IMR-90 (cell line): ENCODE results near the gene TFEB. TPM values are rescaled to one million over a fixed set of nuclear protein-coding genes. Genes with fewer than 3 reads are reported as not detected.

ENCODE experiments used
- ATAC-seq: fragments of 200-7000 bp; cut with Tn5 transposase; 2 replicates; pipeline ENCODE4 v1.9.1; 2020; ENCODE audit warnings: low read depth, mild to moderate bottlenecking, moderate library complexity
- BruUV-seq: library from RNA; stranded (reverse); fragments of 400-500 nt; replicated peaks from 2 replicates; lab custom pipeline; 2021; lab: Mats Ljungman, UMichigan
- CTCF ChIA-PET: fragments of 300-600 bp; formaldehyde crosslinking; extraction: SDS; loops from one replicate; lab custom pipeline; 2021; ENCODE audit warnings: antibody characterized with exemption; lab: Yijun Ruan, JAX
- POLR2A ChIA-PET: fragments of 300-600 bp; sonication (Branson Sonifier 250); formaldehyde crosslinking; loops from one replicate; lab custom pipeline; 2022; ENCODE audit warnings: antibody characterized with exemption; ENCODE audit not compliant: unreplicated experiment; lab: Charles Lee
- DNase-seq: peaks from one replicate; pipeline ENCODE4 v3.0.0; 2013
- H2AFZ ChIP-seq: replicated peaks from 2 replicates; pipeline ENCODE3; 2013; ENCODE audit warnings: low read length, mild to moderate bottlenecking; ENCODE audit not compliant: poor library complexity
- H2AK5ac ChIP-seq: 2 replicates; pipeline ENCODE4 v1.6.1; 2013; ENCODE audit warnings: low read depth, low read length, inconsistent platforms
- H2AK9ac ChIP-seq: replicated peaks from 2 replicates; pipeline ENCODE3; 2013; ENCODE audit warnings: mild to moderate bottlenecking, low read depth, low read length, moderate library complexity; ENCODE audit not compliant: poor library complexity
- H2BK120ac ChIP-seq: 2 replicates; pipeline ENCODE4 v1.6.1; 2013; ENCODE audit warnings: low read depth, low read length, inconsistent platforms
- H2BK15ac ChIP-seq: 3 replicates; pipeline ENCODE4 v1.6.1; 2013; ENCODE audit warnings: low read depth, low read length, inconsistent platforms
- H2BK20ac ChIP-seq: 2 replicates; pipeline ENCODE4 v1.6.1; 2013; ENCODE audit warnings: low read depth, mild to moderate bottlenecking, inconsistent platforms, low read length, moderate library complexity
- H2BK5ac ChIP-seq: 2 replicates; pipeline ENCODE4 v1.6.1; 2013; ENCODE audit warnings: mild to moderate bottlenecking, low read depth, low read length, inconsistent platforms; ENCODE audit not compliant: poor library complexity, severe bottlenecking
- H3K14ac ChIP-seq: replicated peaks from 2 replicates; pipeline ENCODE4 v1.6.1; 2013; ENCODE audit warnings: low read depth, low read length, inconsistent platforms
- H3K18ac ChIP-seq: 2 replicates; pipeline ENCODE4 v1.6.1; 2013; ENCODE audit warnings: low read depth, low read length, control low read depth
- H3K23ac ChIP-seq: 2 replicates; pipeline ENCODE4 v1.6.1; 2013; ENCODE audit warnings: low read depth, low read length, inconsistent platforms
- H3K27ac ChIP-seq: 2 replicates; pipeline ENCODE4 v1.5.1; 2013; ENCODE audit warnings: mild to moderate bottlenecking, control low read depth, low read length; ENCODE audit not compliant: insufficient read depth
- H3K27me3 ChIP-seq: 2 replicates; pipeline ENCODE4 v1.6.1; 2013; ENCODE audit warnings: low read length; ENCODE audit not compliant: control insufficient read depth, insufficient read depth
- H3K36me3 ChIP-seq: 2 replicates; pipeline ENCODE4 v1.6.1; 2013; ENCODE audit warnings: low read length, mixed read lengths; ENCODE audit not compliant: control insufficient read depth, insufficient read depth
- H3K4ac ChIP-seq: 2 replicates; pipeline ENCODE4 v1.6.1; 2013; ENCODE audit warnings: low read depth, low read length, inconsistent platforms
- H3K4me1 ChIP-seq: 2 replicates; pipeline ENCODE4 v1.6.1; 2013; ENCODE audit warnings: low read length, mixed read lengths; ENCODE audit not compliant: control insufficient read depth, insufficient read depth
- H3K4me2 ChIP-seq: 2 replicates; pipeline ENCODE4 v1.6.1; 2013; ENCODE audit warnings: low read depth, mild to moderate bottlenecking, control low read depth, low read length, moderate library complexity
- H3K4me3 ChIP-seq: 2 replicates; pipeline ENCODE4 v1.5.1; 2013; ENCODE audit warnings: low read depth, mild to moderate bottlenecking, control low read depth, low read length, moderate library complexity; ENCODE audit not compliant: insufficient read depth
- H3K56ac ChIP-seq: 2 replicates; pipeline ENCODE4 v1.6.1; 2013; ENCODE audit warnings: low read length, inconsistent platforms; ENCODE audit not compliant: insufficient read depth; ENCODE audit errors: extremely low read depth
- H3K79me1 ChIP-seq, 2 experiments: 2 replicates each; pipeline ENCODE4 v1.6.1; 2013; ENCODE audit warnings: low read length in 2 of 2, inconsistent platforms in 1 of 2, low read depth in 1 of 2
- H3K9ac ChIP-seq: 2 replicates; pipeline ENCODE4 v1.6.1; 2013; ENCODE audit warnings: low read depth, low read length, control low read depth
- H3K9me1 ChIP-seq: 2 replicates; pipeline ENCODE4 v1.6.1; 2013; ENCODE audit warnings: low read length, inconsistent platforms; ENCODE audit not compliant: insufficient read depth
- H3K9me3 ChIP-seq: 2 replicates; pipeline ENCODE4 v1.6.1; 2013; ENCODE audit warnings: low read length; ENCODE audit not compliant: control insufficient read depth, insufficient read depth
- H4K20me1 ChIP-seq: 2 replicates; pipeline ENCODE4 v1.6.1; 2013; ENCODE audit warnings: low read length, inconsistent platforms; ENCODE audit not compliant: insufficient read depth
- H4K5ac ChIP-seq: 2 replicates; pipeline ENCODE4 v1.6.1; 2013; ENCODE audit warnings: mild to moderate bottlenecking, low read depth, low read length, control low read depth
- H4K8ac ChIP-seq, 2 experiments: 2 replicates each; pipeline ENCODE4 v1.6.1; 2013; ENCODE audit warnings: low read depth in 2 of 2, low read length in 2 of 2, control low read depth in 1 of 2, inconsistent platforms in 1 of 2
- H4K91ac ChIP-seq: 2 replicates; pipeline ENCODE4 v1.6.1; 2013; ENCODE audit warnings: low read depth, low read length, inconsistent platforms; ENCODE audit not compliant: insufficient read depth
- MAZ ChIP-seq: IDR thresholded peaks from 2 replicates; pipeline ENCODE4 v1.6.1; 2012; ENCODE audit warnings: low read depth, mild to moderate bottlenecking, low read length, improper control_type of control experiment, moderate library complexity, borderline replicate concordance
- MXI1 ChIP-seq: IDR thresholded peaks from 2 replicates; pipeline ENCODE4 v1.6.1; 2012; ENCODE audit warnings: low read depth, mild to moderate bottlenecking, low read length, moderate library complexity, borderline replicate concordance
- WGBS, 2 experiments: methylation state at CpG; one replicate each; pipeline versions ENCODE4 v1.1.5 to v1.1.7; 2013; ENCODE audit warnings: missing lambda C conversion rate in 2 of 2; ENCODE audit not compliant: insufficient read length in 1 of 2; ENCODE audit errors: extremely low coverage in 2 of 2; 5-methylcytosine and 5-hydroxymethylcytosine counted together
- dilution Hi-C: fragments of 300-500 bp; cut with HindIII; formaldehyde crosslinking; loops from one replicate; pipeline ENCODE4 v1.14.3; 2018; ENCODE audit warnings: low sequenced_read_pairs; ENCODE audit not compliant: unreplicated experiment
- in situ Hi-C: fragments of 300-500 bp; cut with MboI; formaldehyde crosslinking; loops from 3 replicates; pipeline ENCODE4 v1.14.3; 2019; ENCODE audit warnings: low sequenced_read_pairs, inconsistent platforms, mixed read lengths
- intact Hi-C: fragments of 100-400 bp; cut with micrococcal nuclease; formaldehyde crosslinking; loops from 2 replicates; pipeline ENCODE4 v1.10.0; 2022
- polyA plus RNA-seq, 3 experiments: library from polyadenylated mRNA; depleted of rRNA; stranded (reverse); fragments of >200 nt; gene quantifications; 2 replicates each; pipeline ENCODE4 v1.2.3, GENCODE V29; 2012; ENCODE audit warnings: low replicate concordance in 1 of 3
- total RNA-seq: library from RNA; depleted of rRNA; stranded (reverse); fragments of >200 nt; gene quantifications from 2 replicates; pipeline ENCODE4 v1.2.3, GENCODE V29; 2012
- TF ChIP-seq, protein P1 (sequence below): conservative IDR thresholded peaks from 2 replicates; pipeline ENCODE4 v1.5.1; 2012; ENCODE audit warnings: mild to moderate bottlenecking, low read depth, low read length, improper control_type of control experiment
- TF ChIP-seq, protein P2 (sequence below): fragments of 150-350 bp; IDR thresholded peaks from 2 replicates; pipeline ENCODE4 v1.6.1; 2016; ENCODE audit warnings: low read depth, mild to moderate bottlenecking, low read length, moderate library complexity, borderline replicate concordance

TFEB gene
- total and polyA plus RNA-seq, 2 of the 4 experiments (the other 2 are of a cell fraction): 4.5 to 4.9 TPM

DNA sequence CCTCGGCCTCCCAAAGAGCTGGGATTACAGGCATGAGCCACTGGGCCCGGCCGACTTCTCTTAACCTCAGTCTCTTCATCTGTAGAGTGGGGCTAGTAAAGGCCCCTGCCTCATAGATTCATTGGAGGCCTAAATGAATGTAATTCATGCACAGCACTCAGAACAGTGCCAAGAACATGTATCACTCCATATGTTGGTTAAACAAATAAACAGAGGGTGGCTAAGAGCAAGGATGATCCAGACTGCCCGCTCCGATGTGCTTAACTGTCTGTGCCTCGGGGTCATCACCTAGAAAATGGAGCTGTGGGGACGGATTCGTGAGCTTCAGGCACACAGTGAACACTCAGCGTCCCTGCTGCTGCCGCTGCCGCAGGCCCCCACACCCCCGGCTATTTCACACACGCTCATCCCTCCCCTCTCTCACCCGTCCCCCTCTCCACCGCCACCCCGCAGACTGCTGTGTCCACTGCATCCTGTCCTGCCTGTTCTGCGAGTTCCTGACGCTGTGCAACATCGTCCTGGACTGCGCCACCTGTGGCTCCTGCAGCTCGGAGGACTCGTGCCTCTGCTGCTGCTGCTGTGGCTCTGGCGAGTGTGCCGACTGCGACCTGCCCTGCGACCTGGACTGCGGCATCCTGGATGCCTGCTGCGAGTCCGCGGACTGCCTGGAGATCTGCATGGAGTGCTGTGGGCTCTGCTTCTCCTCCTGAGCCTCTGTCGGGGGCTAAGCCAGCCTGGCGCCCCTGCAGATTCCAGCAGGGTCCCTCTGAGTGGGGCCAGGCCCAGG, 82.3 kb downstream of the TFEB start:
- CTCF ChIA-PET: no interaction called here
- no TSS peak for BruUV-seq
- H4K8ac ChIP-seq: no peak overlapping the region

More for the DNA sequence above, 82.3 kb downstream of the TFEB start:
- intact Hi-C loops (no loop called here), dilution Hi-C loops (no loop called here), in situ Hi-C loops (no loop called here)
- no peak overlapping the region for H3K4me3 ChIP-seq
- no peak overlapping the region for H3K56ac ChIP-seq
- H2BK120ac ChIP-seq: no peak overlapping the region
- no peak overlapping the region for H3K18ac ChIP-seq
- DNase-seq (peak; percentile 47), ATAC-seq (no peak)
- H4K20me1 ChIP-seq: no peaks in the 10 kb centered on the region
- no peaks in the 10 kb centered on the region for H3K79me1 ChIP-seq
- no peaks in the 10 kb centered on the region for H3K9me1 ChIP-seq
- H3K23ac ChIP-seq: no peak overlapping the region
- no peaks in the 10 kb centered on the region for H3K9me3 ChIP-seq
- no peak overlapping the region for H2AFZ ChIP-seq
- H2BK5ac ChIP-seq: no peak overlapping the region
- no peak overlapping the region for H2BK15ac ChIP-seq
- H3K27me3 ChIP-seq: peaks cover 45% of the 10 kb centered on the region
- peaks cover 7% of the 10 kb centered on the region; the same call in 1 of the 2 replicates for H3K4me1 ChIP-seq
- no peak overlapping the region for H3K4me2 ChIP-seq
- no peak overlapping the region for H2AK9ac ChIP-seq
- WGBS, 2 experiments: 53% methylated on average over 18 of the region's 32 CpGs; no CpG with 5 or more reads in 1 of the 2 experiments
- no peak overlapping the region for H3K27ac ChIP-seq
- H3K36me3 ChIP-seq: no peaks in the 10 kb centered on the region
- H2AK5ac ChIP-seq: no peak overlapping the region
- POLR2A ChIA-PET: no interaction called here
- no peak overlapping the region for H2BK20ac ChIP-seq
- no peak overlapping the region for H3K4ac ChIP-seq
- H3K14ac ChIP-seq: no peak overlapping the region
- no peak overlapping the region for H4K91ac ChIP-seq
- H3K9ac ChIP-seq: no peak overlapping the region
- TF ChIP-seq MXI1 (no peak), MAZ (no peak)
- TF ChIP-seq, protein P1, sequence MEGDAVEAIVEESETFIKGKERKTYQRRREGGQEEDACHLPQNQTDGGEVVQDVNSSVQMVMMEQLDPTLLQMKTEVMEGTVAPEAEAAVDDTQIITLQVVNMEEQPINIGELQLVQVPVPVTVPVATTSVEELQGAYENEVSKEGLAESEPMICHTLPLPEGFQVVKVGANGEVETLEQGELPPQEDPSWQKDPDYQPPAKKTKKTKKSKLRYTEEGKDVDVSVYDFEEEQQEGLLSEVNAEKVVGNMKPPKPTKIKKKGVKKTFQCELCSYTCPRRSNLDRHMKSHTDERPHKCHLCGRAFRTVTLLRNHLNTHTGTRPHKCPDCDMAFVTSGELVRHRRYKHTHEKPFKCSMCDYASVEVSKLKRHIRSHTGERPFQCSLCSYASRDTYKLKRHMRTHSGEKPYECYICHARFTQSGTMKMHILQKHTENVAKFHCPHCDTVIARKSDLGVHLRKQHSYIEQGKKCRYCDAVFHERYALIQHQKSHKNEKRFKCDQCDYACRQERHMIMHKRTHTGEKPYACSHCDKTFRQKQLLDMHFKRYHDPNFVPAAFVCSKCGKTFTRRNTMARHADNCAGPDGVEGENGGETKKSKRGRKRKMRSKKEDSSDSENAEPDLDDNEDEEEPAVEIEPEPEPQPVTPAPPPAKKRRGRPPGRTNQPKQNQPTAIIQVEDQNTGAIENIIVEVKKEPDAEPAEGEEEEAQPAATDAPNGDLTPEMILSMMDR: no peak
- TF ChIP-seq, protein P2, sequence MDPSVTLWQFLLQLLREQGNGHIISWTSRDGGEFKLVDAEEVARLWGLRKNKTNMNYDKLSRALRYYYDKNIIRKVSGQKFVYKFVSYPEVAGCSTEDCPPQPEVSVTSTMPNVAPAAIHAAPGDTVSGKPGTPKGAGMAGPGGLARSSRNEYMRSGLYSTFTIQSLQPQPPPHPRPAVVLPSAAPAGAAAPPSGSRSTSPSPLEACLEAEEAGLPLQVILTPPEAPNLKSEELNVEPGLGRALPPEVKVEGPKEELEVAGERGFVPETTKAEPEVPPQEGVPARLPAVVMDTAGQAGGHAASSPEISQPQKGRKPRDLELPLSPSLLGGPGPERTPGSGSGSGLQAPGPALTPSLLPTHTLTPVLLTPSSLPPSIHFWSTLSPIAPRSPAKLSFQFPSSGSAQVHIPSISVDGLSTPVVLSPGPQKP: no peak
- H4K5ac ChIP-seq: no peak overlapping the region
